Right atrium auricular region (tissue), 2 donors: Measurements from ENCODE around the gene DECR2. TPM values are rescaled to one million over a fixed set of nuclear protein-coding genes. Genes with fewer than 3 reads are reported as not detected.

Experiments used
- DNase-seq: peaks from one replicate; pipeline ENCODE4 v3.0.0-alpha.2; 2019; ENCODE audit warnings: low spot score
- H3K27ac ChIP-seq, 2 donors: fragments of 200-600 bp; sonication (generic); 1 replicate in 1 of 2; 2 replicates in 1 of 2; pipeline ENCODE4 v1.5.1; 2016 to 2019
- H3K27me3 ChIP-seq, 2 donors: fragments of 200-600 bp; sonication (generic); one replicate each; pipeline versions ENCODE4 v1.5.1 to v1.6.0; 2017 to 2019
- H3K36me3 ChIP-seq: fragments of 200-600 bp; sonication (generic); one replicate; pipeline ENCODE4 v1.5.1; 2016
- H3K4me1 ChIP-seq, 2 donors: fragments of 200-600 bp; sonication (generic); one replicate each; pipeline versions ENCODE4 v1.5.1 to v1.6.0; 2017 to 2019
- H3K4me3 ChIP-seq, 2 donors: fragments of 200-600 bp; sonication (generic); 1 replicate in 1 of 2; 2 replicates in 1 of 2; pipeline ENCODE4 v1.5.1; 2017 to 2019; ENCODE audit warnings: mild to moderate bottlenecking in 1 of 2, moderate library complexity in 1 of 2
- H3K9me3 ChIP-seq, 2 donors: fragments of 200-600 bp; sonication (generic); one replicate each; pipeline ENCODE4 v1.5.1; 2019
- total RNA-seq, 2 donors: library from RNA; depleted of rRNA; stranded (reverse); fragments of >200 nt; gene quantifications; one replicate each; pipeline ENCODE4 v1.1.0, GENCODE V29; 2016
- TF ChIP-seq, protein P1 (sequence below), 2 donors: fragments of 200-600 bp; sonication (generic); IDR thresholded peaks; one replicate each; pipeline ENCODE4 v1.5.1; 2019; ENCODE audit warnings: antibody characterized with exemption in 2 of 2

The DECR2 gene
- total RNA-seq, 2 donors from 2014 or later, result 10.6 to 18.7 TPM

- no peaks in the 10 kb centered on the region for H3K27me3 ChIP-seq
- no peak for DNase-seq
- TF ChIP-seq, protein P1, sequence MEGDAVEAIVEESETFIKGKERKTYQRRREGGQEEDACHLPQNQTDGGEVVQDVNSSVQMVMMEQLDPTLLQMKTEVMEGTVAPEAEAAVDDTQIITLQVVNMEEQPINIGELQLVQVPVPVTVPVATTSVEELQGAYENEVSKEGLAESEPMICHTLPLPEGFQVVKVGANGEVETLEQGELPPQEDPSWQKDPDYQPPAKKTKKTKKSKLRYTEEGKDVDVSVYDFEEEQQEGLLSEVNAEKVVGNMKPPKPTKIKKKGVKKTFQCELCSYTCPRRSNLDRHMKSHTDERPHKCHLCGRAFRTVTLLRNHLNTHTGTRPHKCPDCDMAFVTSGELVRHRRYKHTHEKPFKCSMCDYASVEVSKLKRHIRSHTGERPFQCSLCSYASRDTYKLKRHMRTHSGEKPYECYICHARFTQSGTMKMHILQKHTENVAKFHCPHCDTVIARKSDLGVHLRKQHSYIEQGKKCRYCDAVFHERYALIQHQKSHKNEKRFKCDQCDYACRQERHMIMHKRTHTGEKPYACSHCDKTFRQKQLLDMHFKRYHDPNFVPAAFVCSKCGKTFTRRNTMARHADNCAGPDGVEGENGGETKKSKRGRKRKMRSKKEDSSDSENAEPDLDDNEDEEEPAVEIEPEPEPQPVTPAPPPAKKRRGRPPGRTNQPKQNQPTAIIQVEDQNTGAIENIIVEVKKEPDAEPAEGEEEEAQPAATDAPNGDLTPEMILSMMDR (IDR thresholded peaks at IDR 0.05), result no peak
- H3K27ac ChIP-seq, result peak overlapping the region in 1 of 2 donors; percentile 95
- H3K36me3 ChIP-seq, result no peaks in the 10 kb centered on the region
- H3K9me3 ChIP-seq, result no peaks in the 10 kb centered on the region
- peaks cover 0 to 23% of the 10 kb centered on the region in 2 donors for H3K4me1 ChIP-seq
- H3K4me3 ChIP-seq, result peak overlapping the region in 1 of 2 donors; percentile 77
Measured at GRCh38 chr16:400061-400591, 1.6 kb upstream of the DECR2 start.

GRCh38 chr16:404971-405486, 3.3 kb downstream of the DECR2 start:
- TF ChIP-seq, protein P1 (IDR thresholded peaks at IDR 0.05), result no peak
- H3K4me1 ChIP-seq, result peaks cover 0 to 10% of the 10 kb centered on the region in 2 donors
- H3K36me3 ChIP-seq, result no peaks in the 10 kb centered on the region
- no peak overlapping the region for H3K4me3 ChIP-seq
- DNase-seq, result no peak
- H3K27ac ChIP-seq, result no peak overlapping the region
- no peaks in the 10 kb centered on the region for H3K9me3 ChIP-seq
- H3K27me3 ChIP-seq, result no peaks in the 10 kb centered on the region

- H3K27ac ChIP-seq, result no peak overlapping the region
- no peaks in the 10 kb centered on the region for H3K9me3 ChIP-seq
- no peaks in the 10 kb centered on the region for H3K36me3 ChIP-seq
- DNase-seq, result no peak
- no peaks in the 10 kb centered on the region for H3K27me3 ChIP-seq
- TF ChIP-seq, protein P1 (IDR thresholded peaks at IDR 0.05), result no peak
- no peak overlapping the region for H3K4me3 ChIP-seq
- H3K4me1 ChIP-seq, result peaks cover 0 to 5% of the 10 kb centered on the region in 2 donors
Measured at GRCh38 chr16:405548-406506, 4.1 kb downstream of the DECR2 start.

DNA sequence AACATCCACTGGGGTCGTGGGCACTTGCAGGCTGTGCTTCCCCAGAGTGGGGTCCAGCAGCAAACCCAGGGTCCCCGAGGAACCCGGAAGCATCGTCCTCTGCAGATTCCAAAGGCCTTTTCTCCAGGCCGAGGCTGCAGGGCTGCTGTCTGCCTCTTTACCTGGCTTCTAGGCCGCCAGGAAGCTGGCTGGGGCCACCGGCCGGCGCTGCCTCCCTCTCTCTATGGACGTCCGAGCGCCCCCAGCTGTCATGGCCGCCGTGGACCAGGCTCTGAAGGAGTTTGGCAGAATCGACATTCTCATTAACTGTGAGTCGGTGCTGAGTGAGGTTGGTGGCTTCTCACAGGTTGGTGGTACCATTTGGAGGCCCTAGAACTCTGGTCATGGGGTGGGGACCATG, 5.6 kb downstream of the DECR2 start:
- Histone ChIP-seq H3K27me3 (no peaks in the 10 kb centered on the region), H3K36me3 (peaks cover 5% of the 10 kb centered on the region), H3K27ac (no peak overlapping the region), H3K4me3 (no peak overlapping the region), H3K4me1 (peaks cover 0 to 1% of the 10 kb centered on the region in 2 donors), H3K9me3 (no peaks in the 10 kb centered on the region)
- TF ChIP-seq, protein P1 (IDR thresholded peaks at IDR 0.05), result no peak
- no peak for DNase-seq

GRCh38 chr16:410516-411178, 9.0 kb downstream of the DECR2 start:
- no peak overlapping the region for H3K27ac ChIP-seq
- peaks cover 5% of the 10 kb centered on the region for H3K36me3 ChIP-seq
- no peaks in the 10 kb centered on the region for H3K9me3 ChIP-seq
- no peaks in the 10 kb centered on the region for H3K4me1 ChIP-seq
- no peaks in the 10 kb centered on the region for H3K27me3 ChIP-seq
- no peak for DNase-seq
- TF ChIP-seq, protein P1 (IDR thresholded peaks at IDR 0.05), result no peak
- H3K4me3 ChIP-seq, result no peak overlapping the region
